B cell (primary cell): Measurements from ENCODE around the gene DOCK6.

Experiments used
- CTCF ChIP-seq: fragments of 200-600 bp; IDR thresholded peaks from one replicate; pipeline ENCODE4 v1.8.0; 2022; ENCODE audit warnings: antibody characterized with exemption, mild to moderate bottlenecking
- EZH2 ChIP-seq: IDR thresholded peaks from 2 replicates; pipeline ENCODE4 v1.6.1; 2012; ENCODE audit warnings: borderline replicate concordance, low read depth, mild to moderate bottlenecking, moderate library complexity, low read length; ENCODE audit not compliant: insufficient read depth, poor library complexity, severe bottlenecking

- no peak for TF ChIP-seq CTCF
- TF ChIP-seq EZH2: no peak
Measured at GRCh38 chr19:11265177-11265784, 3.0 kb upstream of the DOCK6 start.
